PC-9 (cell line): ENCODE measurements around the gene TAGAP.

Experiments used
- EZH2 ChIP-seq: fragments of 200-600 bp; sonication (generic); IDR thresholded peaks from 2 replicates; pipeline ENCODE4 v1.8.0; 2017; ENCODE audit warnings: antibody characterized with exemption, low read depth
- TF ChIP-seq, protein P1 (sequence below): fragments of 200-600 bp; sonication (generic); conservative IDR thresholded peaks from 2 replicates; pipeline ENCODE4 v1.6.1; 2017; ENCODE audit warnings: mixed run types, antibody characterized with exemption, mild to moderate bottlenecking, moderate library complexity

DNA sequence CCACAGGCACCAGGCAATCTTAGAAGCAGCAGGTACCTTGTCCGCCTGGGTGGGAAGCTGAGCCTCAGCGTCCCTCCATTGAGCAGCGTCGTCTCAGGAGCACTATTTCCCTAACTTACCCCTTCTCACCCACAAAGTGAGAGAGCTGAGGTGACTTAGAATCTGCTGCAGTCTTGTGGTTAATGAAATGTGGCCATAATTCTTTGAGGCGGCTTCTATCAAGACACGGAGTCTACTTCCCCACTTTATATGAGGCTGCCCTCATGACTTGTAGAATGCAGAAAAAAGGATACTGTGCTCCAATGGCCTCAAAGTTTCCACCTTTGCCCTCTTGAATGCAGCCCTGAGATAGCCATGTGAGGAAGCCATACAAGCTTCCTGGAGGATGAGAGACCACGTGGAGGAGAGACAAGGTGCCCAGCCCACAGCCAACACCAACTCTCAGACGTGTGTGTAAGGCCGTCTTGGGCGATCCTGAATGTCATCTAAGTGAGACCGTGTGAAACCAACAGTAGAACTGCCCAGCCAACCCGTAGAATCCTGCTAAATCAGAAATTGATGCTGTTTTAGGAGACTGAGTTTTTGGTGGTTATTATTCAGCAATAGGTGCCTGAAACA lies 9.1 kb upstream of the TAGAP start:
- TF ChIP-seq, protein P1, sequence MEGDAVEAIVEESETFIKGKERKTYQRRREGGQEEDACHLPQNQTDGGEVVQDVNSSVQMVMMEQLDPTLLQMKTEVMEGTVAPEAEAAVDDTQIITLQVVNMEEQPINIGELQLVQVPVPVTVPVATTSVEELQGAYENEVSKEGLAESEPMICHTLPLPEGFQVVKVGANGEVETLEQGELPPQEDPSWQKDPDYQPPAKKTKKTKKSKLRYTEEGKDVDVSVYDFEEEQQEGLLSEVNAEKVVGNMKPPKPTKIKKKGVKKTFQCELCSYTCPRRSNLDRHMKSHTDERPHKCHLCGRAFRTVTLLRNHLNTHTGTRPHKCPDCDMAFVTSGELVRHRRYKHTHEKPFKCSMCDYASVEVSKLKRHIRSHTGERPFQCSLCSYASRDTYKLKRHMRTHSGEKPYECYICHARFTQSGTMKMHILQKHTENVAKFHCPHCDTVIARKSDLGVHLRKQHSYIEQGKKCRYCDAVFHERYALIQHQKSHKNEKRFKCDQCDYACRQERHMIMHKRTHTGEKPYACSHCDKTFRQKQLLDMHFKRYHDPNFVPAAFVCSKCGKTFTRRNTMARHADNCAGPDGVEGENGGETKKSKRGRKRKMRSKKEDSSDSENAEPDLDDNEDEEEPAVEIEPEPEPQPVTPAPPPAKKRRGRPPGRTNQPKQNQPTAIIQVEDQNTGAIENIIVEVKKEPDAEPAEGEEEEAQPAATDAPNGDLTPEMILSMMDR: no peak
- no peak for TF ChIP-seq EZH2
